Activated gamma-delta T cell treated with anti-CD3 and anti-CD28 coated beads, Interleukin-2, amount 50 U/mL, for 16 hours (primary cell): ENCODE results near the gene STMND1.

Source experiments
- DNase-seq: peaks from one replicate; pipeline ENCODE4 v3.0.0-alpha.2; 2020; ENCODE audit warnings: low read depth

Gene STMND1

GRCh38 chr6:17098538-17098937, 3.3 kb upstream of the STMND1 start:
- DNase-seq = no peak

GRCh38 chr6:17099401-17100059, 2.3 kb upstream of the STMND1 start:
- no peak for DNase-seq

GRCh38 chr6:17100806-17101205, 1.0 kb upstream of the STMND1 start:
- DNase-seq = no peak

- DNase-seq = no peak
Measured at GRCh38 chr6:17102258-17102870, 514 bp downstream of the STMND1 start.

GRCh38 chr6:17103715-17104114, 1.9 kb downstream of the STMND1 start:
- no peak for DNase-seq

- DNase-seq = no peak
Measured at GRCh38 chr6:17107863-17108262, 6.0 kb downstream of the STMND1 start.

GRCh38 chr6:17115251-17116116, 13.6 kb downstream of the STMND1 start:
- no peak for DNase-seq

DNA sequence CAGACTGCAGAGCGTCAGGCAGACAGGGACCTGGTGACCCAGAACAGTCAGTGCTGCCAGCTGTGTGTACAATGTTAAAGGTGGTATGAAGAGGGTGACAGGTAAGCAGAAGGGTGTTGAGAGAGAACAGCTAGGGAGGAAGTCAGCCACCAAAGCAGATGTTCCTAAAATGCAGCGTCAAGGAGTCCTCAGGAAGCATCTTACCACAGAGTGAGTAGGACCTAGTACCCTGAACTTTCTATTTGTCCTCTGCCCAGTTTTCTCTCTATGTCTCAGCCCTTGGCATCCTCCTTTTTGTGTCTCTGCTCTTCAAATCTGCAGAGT, 14.2 kb downstream of the STMND1 start:
- DNase-seq = no peak

DNA sequence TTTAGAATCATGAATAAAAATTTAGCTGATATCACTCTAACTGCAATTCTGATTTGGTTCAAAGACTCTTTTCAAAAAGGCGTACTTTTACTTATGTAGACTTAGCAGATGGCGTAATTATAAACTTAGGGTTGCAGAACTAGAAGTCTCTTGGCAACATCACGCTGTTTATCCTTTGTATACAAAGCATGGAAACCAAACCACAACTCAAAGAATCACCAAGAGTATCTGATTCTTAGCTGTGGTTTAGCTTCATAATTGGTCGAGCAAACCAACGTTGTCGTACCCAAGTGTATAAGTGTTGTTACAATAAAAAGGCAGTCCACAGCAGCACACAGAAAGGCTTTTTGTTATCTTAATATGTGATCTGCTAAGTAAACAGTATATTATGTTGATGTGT, 18.2 kb downstream of the STMND1 start:
- DNase-seq = no peak

DNA sequence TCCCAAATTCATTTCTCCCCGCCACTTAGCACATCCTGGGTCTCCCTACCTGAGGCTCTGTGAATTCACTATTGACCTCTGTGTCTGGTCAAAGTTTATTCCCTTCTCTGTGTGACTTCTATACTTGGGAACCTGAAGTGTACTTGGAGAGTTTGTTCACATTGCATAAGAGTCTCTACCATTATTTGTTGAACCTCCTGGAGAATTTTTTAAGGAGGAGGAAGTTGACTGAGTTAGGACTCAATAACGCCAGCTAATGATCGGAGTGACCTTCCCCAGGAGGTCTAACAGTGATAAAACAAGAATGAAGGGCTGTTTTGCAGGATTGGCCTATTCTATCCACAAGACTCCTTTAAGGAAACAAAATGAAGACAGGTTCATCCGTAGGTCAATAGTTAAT, 23.6 kb downstream of the STMND1 start:
- no peak for DNase-seq

DNA sequence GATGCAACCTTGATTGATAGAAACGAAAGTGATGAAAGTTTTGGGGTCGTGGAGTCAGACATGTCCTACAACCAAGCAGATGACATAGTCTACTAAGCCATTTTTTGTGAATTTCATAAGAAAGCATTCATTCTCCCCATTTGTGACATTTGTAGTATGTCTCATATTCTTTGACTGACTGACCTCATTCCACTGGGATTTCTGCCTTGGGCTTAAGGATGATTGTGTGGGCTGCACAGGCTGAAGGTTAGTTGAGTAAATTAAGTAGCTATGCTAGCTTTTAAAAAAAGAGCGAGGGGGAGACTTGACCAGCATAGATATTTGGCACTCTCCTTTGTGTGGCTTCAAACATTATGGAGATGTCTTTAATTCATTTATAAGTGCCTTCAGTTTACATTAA, 28.9 kb downstream of the STMND1 start:
- no peak for DNase-seq

GRCh38 chr6:17132967-17133366, 31.1 kb downstream of the STMND1 start:
- DNase-seq = no peak

DNA sequence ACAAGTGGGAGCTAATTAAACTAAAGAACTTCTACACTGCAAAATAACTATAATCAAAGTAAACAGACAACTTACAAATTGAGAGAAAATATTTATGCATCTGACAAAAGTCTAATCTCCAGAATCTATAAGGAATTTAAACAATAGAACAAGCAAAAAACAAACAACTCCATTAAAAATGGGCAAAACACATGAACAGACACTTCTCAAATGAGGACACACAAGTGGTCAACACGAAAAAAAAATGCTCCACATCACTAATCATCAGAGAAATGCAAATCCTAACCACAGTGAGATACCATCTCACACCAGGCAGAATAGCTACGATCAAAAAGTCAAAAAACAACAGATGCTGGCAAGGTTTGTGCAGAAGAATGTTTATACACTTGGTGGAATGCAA, 36.2 kb downstream of the STMND1 start:
- no peak for DNase-seq

DNA sequence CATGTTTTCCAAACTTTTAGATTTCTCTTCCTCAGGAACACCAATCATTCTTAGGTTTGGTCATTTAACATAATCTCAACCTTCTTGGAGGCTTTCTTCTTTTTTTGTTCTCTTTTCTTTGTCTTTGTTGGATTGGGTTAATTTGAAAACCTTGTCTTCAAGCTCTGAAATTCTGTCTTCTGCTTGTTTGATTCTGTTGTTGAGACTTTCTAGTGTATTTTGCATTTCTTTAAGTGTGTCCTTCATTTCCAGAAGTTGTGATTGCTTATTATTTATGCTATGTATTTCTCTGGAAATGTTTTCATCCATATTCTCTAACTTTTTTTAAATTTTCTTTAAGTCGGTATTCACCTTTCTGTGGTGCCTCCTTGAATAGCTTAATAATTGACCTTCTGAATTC, 42.2 kb downstream of the STMND1 start:
- no peak for DNase-seq

DNA sequence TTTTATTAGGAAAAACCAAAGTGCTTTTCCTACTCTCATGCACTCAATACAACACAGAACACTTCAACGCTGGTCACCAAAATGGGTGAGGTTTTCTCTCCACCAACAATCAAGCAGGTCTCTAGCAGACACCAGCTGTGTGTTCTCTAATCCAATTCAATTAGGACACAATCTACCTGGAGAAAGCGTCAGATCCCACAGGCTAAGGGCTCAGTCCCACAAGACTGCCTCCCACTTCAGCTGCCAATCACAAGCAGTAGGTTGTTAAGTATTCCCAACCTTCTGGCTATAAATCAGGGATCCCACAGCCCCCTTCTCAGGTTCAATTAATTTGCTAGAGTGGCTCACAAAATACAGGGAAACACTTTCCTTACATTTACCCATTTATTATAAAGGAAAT, 47.7 kb downstream of the STMND1 start:
- no peak for DNase-seq

DNA sequence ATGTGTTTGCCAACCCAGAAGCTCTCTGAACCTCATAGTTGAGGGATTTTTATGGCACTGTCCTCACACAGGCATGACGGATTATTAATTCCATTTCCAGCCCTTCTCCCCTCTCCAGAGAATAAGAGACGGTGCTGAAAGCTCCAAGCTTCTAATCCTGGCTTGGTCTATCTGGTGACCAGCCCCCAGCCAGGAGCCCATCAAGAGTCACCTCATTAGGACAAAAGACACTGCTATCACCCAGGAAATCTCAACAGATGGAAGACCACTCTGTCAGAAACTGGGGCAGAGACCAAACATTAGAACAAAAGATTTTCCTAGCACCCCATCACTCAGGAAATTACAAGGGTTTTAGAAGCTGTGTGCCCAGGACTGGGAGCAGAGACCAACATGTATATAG, 48.2 kb downstream of the STMND1 start:
- no peak for DNase-seq

DNA sequence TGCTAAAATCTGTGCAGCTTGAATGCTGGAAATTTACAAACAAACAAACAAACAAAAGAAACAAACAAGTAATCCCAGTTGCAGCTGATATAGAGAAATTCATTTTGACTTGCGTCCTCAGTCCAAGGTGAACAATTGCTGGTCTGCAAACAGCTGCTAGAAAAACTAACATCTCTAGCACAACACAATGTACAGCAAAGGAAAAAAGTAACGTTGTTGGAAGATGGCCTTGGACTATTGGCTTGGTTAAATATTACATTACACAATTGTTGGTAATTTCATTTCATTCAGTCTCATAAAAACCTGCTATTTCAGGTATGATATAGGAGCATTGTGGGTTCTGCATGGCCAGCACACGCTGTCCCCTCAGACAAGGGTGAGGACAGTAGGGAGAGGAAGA, 50.0 kb downstream of the STMND1 start:
- no peak for DNase-seq

- DNase-seq = no peak
Measured at GRCh38 chr6:17152703-17153102, 50.9 kb downstream of the STMND1 start.

GRCh38 chr6:17156112-17156921, 54.5 kb downstream of the STMND1 start:
- peak; percentile 48 for DNase-seq

- no peak for DNase-seq
Measured at GRCh38 chr6:17156966-17157365, 55.1 kb downstream of the STMND1 start.

GRCh38 chr6:17157617-17158016, 55.8 kb downstream of the STMND1 start:
- no peak for DNase-seq

DNA sequence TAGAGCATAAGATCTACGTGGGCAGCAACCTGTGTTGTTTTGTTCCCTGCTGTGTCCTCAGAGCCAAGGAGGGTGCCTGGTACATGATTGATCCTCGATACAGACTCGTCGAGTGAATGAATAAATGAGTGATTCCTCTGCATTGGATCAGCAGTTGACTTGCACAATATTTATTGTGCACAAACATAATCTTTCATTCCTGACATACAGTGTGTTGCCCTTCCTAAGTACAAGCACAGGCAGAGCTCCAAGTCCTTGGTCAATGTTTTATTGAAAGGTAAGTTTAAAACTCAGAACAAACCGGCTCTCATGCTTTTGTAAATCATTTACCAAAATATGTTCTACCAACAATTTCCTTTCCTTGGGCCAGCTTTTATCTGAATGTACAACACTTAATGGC, 57.4 kb downstream of the STMND1 start:
- no peak for DNase-seq

DNA sequence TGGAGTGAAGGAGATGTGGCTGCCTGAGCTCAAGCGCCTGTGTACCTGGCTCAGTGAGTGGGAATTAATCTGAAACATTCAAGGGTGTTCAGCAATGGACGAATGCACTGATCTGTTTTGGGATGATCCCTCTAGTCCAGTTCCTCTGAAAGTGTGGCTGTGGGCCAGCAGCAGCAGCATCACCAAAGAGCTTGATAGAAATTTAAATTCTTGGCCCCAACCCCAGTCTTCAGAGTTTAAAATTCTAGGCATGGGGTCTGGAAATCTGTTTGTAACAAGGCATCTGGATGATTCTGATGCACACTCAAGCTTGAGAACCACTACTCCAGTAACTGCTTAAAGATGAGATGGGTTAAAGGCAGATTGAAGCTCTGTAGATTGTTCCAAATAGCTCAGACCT, 59.2 kb downstream of the STMND1 start:
- DNase-seq = no peak
